GM19328 (cell line): ENCODE results near the gene HOXD13.

Source experiments
- ATAC-seq: cut with Tn5 transposase; IDR thresholded peaks from one replicate; pipeline ENCODE4 v1.9.1; 2021; ENCODE audit warnings: mild to moderate bottlenecking, moderate library complexity; ENCODE audit not compliant: unreplicated experiment

The HOXD13 gene

DNA sequence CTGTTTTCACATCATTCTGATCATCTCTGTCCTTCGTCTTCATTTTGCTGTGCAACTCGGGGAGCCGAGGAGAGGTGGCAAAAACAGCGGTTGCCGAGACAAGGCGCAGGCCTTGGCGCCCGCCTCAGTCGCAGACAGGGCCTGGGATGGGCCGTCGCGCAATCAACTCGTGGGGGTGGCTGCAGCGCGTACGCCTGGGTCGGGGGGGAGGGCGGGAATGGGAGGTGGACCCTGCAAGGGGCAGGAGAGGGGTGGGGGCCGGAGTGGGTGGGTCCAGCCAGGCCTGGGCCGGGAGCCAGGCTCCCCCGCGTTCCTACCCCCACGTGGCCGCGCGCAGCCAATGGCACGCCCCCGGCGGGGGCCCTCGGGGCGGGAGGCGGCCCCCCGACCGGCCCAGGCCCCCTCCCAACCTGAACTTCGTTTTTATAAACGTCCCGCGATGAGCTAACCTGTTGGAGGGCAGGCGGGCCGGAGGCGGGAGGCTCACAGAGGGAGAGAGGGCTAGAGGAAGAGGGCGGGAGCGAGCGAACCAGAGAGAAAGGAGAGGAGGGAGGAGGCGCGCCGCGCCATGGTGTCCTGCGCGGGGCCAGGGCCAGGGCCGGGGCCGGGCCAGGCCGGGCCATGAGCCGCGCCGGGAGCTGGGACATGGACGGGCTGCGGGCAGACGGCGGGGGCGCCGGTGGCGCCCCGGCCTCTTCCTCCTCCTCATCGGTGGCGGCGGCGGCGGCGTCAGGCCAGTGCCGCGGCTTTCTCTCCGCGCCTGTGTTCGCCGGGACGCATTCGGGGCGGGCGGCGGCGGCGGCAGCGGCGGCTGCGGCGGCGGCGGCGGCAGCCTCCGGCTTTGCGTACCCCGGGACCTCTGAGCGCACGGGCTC, at the start of gene HOXD13:
Gene HOXD13, plus strand, starts transcription at position 452 of the 875 bp plus-strand sequence. Its CDS starts 170 bp downstream, at position 622.
- no peak for ATAC-seq

DNA sequence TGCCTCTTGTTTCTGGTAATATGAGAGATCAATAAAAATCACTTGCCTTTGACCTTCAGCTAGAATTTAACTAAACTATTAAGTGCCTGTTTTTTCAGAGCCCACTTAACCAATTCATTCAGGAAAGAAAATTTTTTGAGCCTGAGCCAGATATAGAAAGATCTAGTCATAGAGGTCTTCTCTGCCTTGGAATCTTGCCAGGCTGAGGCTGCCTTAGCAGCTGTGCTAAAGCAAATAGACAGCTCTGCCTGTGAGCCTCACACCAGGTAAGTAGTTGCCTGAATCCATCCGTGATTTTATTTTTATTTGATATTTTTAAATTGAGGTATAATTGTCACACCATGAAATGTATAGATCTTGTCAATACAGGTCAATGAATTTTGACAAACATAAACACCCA, 36.1 kb upstream of the HOXD13 start:
- ATAC-seq, result no peak

DNA sequence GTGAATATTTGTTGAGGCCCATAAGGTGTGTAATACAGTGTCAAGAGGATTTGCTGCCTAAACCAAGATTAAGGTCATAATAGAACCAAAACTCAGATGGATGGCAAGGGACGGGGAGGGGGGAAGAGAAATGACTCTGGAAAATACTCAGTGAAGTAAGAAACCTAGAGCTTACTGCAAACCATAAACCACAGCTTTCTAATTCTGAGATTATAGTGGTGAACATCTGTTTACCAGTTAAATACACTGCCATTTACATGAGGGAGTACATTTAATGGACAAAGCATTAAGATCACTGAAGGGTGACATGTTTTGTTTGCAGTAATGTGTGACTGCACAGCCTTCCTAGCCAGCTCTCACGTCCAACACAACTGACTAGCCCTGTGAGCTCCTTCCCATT, 28.6 kb upstream of the HOXD13 start:
- no peak for ATAC-seq

DNA sequence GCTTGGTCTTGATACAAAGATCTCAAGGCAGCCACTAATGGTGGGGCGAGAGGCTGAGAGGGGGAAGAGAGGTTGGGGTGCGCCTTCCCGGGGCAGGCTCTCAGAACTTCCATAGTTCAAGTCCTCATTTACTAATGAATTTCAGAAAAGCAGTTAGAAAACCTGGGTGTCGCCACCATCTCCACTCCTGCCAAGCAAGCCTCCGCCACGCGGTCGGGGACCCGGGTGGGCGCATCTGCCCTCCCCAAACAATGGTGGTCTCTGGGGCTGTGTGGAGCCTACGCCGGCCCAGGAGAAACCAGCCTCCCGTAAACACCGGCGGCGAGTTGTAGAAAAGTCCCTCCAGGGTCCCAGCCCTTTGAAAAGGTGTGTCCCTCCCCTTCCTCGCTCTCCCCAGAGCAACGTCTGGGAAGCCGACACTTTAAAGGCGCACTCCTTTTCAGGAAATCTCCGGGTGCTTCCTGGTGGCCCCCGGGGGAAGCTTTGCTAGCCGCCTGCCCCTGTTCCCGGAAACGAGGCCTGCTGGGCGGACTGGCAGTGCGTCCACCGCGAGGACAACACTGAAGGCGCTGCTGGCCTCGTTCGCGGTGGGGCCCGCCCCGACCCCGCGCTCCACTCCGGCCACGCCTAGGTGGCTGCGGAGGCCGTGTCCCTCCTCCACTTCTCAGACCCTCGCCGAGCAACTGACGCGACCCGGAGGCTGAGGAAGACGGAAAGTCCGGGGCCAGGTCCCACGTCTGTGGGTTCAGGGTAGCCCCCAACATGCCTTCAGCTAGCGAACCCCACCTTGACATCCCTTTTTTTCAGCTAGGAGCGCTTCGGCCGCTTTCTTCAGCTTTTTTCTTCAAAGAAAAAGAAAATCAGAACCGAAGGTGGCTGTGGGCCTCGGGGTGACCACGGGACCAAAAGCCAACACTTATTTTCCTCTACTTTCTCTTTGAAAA, 25.6 kb upstream of the HOXD13 start:
- ATAC-seq, result no peak

DNA sequence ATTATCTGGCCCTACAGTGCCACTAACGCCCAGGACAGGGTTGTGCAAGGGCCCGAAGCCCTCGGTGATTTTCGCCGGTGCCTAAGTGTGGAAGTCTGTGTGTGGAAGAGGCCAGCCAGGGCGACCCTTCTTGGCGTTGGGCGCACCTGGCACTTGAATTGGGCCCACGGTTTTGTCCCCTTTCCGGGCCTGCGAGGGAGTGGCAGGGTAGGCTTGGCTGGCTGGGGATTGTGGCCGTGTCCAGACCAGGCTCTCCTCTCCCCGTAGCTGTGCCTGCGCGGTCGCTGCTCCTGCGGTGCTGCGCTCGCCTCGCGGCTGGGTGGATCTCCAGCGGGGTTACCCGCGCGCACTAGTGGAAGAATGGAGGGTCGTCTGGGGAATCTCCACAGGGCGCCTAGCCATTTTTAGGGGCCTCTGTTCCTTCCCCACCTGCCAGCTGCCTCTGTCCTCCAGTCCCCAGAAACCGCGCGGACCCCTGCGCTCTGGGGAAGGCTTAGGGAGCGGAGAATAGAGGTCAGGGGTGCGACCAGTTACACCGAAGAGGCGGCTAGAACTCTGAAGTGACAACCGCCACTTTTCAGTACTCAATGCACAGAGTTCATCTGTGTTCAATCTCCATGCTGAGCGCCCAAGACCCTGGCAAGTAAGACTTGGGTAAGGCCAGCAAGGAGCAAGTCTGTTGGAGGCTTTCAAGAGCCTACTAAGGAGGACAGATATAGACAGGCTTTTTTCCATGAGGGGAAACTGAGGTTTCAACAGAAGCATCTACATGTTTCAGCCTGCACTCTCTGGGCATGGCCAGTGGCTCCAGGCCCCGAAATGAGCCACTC, 24.7 kb upstream of the HOXD13 start:
- no peak for ATAC-seq

DNA sequence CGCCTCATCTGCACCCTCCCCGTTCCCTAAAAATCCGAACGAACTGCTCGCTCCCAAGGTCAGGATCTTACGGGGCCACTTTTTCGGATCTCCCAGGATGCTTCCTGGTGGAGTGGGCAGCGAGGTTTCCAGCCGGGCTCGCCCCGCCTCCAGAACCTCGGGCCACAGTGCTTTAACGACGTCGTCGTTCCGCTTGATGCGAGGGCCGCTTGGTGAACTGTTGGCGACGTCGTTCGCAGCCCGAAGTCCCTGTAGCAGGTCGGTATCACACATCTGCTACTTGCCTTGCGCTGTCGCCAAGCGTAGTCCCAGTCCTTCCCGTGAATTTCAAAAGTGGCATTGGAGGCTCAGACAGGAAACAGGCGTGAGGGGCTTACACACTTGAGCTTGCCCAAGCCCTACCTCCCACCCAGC, 24.1 kb upstream of the HOXD13 start:
- ATAC-seq, result no peak

DNA sequence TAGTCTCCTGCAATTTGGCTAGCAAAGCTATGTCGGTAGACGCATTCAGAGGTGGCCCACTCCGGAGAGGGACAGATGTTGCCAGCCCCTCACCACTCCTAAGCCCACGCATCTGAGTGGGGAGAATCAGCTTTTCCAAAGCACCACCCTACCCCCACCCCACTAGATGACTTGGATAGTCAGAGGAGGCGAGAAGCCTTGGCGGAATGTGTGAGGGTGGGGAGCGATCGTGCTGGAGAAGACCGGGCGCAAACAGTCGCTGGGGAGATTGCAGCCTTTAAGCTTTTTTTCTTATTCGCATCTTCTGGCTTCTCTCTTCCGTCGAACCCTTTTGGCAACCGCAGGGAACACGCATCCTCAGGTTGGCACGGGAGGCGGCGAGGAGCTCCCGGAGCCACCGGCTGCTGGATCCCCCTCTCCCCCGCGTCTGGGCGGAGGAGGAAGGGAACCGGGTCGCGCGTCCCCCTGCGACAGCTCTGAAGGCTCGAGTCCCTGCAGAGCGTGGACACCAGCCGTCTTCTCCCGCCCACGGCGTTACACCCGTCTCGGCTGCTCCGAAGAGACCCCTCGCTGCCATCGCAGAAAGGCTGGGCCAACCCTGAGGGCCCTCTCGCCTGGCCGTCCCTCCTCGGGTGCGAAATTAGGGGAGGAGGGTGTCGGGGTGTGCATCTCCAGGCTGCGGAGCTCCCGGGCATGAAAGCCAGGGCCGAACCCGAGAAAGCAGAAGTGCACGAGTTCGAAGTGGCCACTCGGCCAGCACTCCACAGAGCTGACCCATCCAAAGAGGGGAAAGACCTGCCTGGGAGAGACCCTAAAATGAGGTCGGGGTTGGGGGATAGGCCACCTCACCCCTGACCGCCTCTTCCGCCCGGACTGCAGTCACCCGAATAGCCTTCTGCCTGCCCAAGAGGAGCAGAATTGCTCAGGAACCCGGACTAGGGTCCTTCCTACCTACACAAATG, 20.9 kb upstream of the HOXD13 start:
- ATAC-seq, result no peak

DNA sequence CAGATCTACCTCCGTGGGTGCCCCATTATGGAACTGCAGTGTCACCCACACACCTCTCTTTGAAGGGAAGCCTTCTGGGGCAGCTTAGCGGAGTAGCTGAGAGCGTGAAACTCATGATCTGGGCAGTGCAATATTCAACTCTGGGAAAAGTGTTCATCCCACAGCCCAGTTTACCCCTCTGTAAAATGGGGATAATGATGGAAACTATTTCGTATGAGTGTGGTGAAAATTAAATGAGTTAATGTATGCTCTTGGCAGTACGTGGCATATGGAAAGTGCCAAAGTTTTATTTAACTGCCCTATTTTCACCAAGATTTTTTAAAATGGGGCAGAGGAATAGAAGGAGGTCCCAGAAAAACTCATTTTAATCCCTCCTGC, 20.2 kb upstream of the HOXD13 start:
- ATAC-seq, result no peak

DNA sequence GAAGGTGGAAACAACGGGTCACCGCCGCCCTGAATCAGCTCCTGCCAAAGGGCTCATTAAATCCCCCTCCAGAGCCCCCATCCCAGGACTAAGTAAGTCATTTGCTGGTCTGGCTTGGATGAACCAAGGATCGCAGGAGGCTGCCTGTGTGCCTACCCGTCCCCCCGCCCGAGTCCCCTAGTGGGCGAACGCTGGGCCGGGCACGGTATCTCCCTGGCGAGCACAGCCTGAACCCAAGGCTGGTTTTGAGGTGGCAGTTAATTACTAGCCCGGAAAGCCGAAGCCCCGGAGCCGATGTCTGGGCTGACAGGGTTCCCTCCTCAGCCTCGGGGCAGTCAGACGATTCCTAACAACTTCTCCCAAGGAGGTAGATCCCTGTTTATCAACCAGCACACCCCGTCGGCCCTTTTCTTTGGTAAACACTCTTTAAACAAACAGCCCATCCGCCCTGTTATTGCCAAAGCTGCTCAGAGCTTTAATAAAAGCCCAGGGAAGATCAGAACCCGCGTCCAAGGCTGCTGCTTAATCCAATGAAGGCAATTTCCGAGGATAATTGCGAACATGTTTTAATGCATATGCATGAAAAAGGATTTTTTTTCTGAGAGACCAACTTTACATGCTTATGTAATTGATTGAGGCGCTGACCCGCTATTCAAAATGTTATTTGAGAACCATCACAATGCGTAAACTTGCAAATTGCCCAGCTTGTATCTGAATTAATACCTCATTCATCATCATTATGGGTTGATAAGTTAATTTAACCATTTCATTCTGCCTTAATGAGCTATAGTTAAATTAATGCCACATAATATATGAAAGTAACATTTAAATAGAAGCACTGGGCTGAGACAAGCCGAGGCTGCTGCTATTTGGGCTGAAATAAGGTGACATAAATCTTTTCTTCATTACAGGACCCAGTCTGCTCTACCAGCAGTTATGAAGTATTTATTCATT, 19.3 kb upstream of the HOXD13 start:
- no peak for ATAC-seq

DNA sequence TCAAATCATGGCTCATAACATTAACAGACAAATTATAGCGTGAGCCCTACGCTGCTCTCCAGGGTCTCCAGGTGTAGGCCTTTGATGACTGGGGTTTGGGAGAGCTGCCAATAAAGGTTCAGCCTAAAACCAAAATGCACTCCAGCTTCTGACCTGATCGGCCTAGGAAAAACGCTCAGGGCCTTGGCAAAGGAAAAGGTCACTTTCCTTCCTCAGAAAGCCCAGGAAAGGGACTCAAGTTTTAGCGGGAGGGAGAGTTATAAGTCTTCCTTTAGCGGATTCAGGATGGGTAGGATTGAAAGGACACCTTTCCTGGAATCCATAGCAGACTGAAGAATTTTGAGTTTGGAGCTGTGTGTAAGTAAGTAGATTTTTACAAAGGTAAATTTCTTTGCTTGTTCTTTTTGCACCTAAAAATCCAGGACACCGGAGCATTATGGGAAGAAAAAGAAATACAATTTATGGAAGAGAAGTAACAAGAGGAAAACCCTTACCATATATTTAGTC, 17.5 kb upstream of the HOXD13 start:
- no peak for ATAC-seq

DNA sequence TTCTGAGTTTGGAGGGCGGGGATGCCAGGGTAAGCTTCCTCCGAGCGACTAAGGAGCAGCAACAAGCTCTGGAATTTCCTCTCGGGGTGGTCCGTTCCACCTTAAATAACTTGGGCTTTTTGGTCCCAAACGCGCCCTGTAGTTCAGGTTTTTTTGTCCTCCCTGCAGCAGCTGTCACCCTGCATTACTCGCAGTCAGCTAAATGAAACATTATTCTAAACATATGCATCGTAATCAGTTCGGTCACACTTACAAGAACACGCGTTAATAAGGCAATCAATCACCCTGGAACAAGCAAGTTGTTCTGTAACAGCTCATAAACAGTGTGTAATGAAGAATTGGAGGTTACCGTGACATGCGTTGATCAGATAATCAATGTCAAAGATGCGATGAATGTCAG, 17.0 kb upstream of the HOXD13 start:
- no peak for ATAC-seq

DNA sequence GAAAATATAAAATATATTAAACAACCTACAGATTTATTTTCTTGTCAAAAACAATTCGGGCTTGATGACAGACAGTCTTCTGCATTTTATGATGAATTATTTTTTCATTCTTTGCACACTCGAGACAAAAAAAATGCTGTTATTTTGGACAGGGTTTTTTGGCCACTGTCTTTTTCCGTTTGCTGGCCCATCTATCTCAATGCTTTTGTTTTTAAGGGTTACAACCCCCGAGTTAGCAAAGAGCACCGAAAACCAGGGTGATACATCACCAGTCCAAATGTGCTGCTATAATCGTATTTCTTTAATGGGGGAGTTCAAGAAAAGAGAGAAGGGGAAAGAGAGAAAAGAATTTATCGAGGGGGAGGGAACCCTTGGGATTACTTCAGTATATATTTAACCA, 16.5 kb upstream of the HOXD13 start:
- no peak for ATAC-seq

DNA sequence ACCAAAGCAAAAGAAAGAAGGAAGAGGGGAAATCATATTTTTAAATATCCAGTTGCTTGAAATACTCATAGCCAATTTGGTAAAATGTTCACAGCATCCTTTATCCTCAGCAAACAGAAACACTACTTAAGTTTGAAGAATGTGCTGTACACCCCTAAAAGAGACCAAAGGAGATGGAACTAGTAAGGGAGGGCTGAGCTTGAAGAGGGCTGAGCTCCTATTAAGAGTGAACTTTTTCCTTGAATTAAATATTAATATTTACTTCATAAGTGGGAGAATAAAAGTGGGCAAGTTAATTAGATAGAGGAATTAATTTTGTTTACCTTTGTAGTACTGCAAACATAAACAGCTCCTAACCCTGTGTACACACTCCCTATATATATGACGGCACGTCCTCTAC, 15.7 kb upstream of the HOXD13 start:
- no peak for ATAC-seq

DNA sequence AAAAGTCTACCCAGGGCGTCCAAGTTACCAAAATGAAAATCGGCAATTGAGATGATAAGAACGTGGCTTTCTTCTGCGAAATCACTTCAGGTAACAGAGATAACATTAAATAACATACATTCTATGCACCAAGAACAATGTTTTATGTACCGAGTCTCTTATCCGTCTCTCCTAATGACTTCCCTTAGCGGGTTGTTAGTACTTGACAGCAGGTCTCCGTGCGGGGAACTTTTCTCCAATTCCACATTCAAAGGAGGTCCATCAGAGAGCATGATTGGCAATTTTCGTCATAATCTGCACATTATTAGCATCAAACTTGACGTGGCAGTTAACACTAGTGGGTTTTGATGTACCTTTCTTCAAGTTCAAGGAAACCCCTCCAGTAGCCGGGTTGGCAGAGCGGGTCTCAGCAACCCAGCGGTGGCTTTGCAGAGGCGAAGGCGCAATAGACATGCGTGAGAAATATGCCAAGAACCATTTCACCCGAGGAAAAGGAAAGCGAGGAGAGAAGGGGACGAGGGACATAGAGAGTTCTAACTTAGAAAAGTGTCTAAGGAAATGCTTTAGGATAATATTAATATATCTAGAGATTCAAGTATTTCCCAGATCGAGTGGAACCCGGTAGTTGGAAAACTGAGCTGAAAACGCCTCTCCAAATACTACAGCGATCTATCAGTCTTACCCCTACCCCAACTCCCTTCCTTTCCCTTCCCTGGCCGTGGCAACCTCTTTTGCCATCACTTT, 13.8 kb upstream of the HOXD13 start:
- no peak for ATAC-seq

DNA sequence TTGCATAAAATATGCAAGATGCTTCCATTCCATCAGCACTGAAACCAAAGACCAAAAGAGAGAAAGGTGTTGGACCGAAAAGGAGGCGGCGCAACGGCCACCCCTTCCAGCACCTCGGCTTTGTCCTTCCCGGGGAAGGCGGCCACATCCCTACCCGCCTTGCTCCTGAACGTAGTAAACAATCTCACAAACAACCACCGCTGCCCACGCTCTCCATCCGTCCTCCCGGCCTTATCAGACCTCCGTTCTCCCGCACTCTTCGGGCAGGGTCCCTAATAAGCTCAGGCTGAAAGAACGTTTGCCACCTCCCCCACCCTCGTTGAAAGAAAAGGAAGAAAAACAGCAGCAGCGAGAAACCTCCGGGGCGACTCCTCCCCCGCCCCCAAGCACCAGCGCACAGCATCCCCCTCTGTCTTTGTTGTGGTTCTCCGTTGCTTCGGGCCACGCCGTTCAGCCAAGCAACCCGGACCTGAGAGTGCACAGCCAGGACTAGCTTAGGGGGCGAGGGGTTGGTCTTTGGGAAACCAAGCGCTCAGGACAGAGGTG, 13.2 kb upstream of the HOXD13 start:
- no peak for ATAC-seq

DNA sequence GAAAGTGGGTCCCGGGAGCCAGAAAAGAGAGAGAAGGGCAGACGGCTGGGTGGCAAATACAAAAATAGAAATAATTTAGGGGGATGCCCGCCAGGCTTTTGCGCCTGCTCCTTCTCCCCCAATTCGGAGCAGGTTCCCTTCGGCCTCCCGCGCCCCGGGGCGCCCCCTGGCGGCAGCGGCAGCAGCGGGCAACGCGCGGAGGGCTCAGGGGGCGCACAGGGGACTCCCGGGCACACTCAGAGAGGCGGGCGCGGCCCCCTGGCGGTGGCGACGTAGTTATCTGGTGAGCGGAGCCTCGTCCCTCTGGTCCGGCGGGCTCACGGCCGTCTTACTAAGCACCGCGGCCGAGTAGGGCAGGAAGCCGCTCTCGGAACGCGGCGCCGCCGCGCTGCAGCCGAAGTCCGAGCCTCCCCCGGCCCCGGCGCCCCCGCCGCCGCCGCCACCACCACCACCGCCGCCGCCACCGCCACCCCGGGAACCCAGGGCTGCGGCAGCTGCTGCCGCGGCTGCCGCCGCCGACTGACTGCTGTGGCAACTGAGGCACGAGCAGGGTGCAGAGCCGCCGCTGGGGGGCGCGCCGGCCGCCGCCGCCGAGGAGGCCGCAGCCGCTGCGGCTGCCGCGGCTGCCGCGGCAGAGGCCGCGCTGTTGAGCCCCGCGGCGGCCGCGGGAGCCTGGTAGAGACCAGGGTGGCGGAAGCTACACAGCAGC, 12.5 kb upstream of the HOXD13 start:
- no peak for ATAC-seq
